HCT116 (cell line): ENCODE measurements around the gene ANKRD33.

Source experiments
- CEBPB ChIP-seq: IDR thresholded peaks from 2 replicates; pipeline ENCODE4 v1.6.1; 2012; ENCODE audit warnings: low read depth
- CTCF ChIP-seq, 3 experiments: fragments of 200-600 bp in 1 of 3; sonication (generic) in 1 of 3; IDR thresholded peaks in 2 of 3; conservative IDR thresholded peaks in 1 of 3; 2 replicates each; pipeline ENCODE4 v1.5.1; 2012 to 2017; ENCODE audit warnings: low read depth in 2 of 3, low read length in 2 of 3, antibody characterized with exemption in 1 of 3, borderline replicate concordance in 1 of 3, control low read depth in 1 of 3, mild to moderate bottlenecking in 1 of 3, mixed read lengths in 1 of 3, mixed run types in 1 of 3, moderate library complexity in 1 of 3; ENCODE audit not compliant: insufficient read depth in 1 of 3
- EZH2phosphoT487 ChIP-seq: fragments of 200-600 bp; IDR thresholded peaks from 2 replicates; pipeline ENCODE4 v1.6.1; 2018; ENCODE audit warnings: antibody characterized with exemption, borderline replicate concordance

GRCh38 chr12:51868821-51869495 lies 18.9 kb upstream of the ANKRD33 start:
- TF ChIP-seq EZH2phosphoT487 (no peak), CEBPB (no peak), CTCF (IDR thresholded peaks at IDR 0.05 in 2 of 3, conservative IDR thresholded peaks at IDR 0.05 in 1 of 3; ENCODE audit: borderline replicate concordance in 1 of 3, insufficient read depth in 1 of 3, low read depth in 2 of 3, low read length in 2 of 3) (no peak)
